Retina (tissue), 1 donor: Measurements from ENCODE around the gene PTCD3.

Experiments used
- DNase-seq: peaks from one replicate; pipeline ENCODE4 v3.0.0-alpha.2; 2016

Gene PTCD3

DNA sequence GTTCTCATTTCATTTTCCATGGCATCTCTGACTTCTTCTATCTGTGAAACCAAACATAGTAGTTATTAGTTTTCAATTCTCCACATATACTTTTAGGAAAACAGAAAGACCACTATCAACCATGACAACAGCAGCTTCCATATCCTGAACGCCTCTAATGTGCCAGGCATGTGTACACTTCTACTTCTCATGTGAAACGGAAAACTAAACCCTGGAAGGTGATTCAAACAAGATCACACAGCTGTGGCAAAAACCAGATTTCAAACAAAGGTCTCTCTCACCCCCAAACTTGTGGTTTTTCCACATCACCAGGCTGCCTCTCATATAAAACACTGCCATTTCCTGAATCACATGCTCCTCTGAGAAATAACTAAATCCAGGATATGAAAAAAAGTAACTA is 41.8 kb downstream of the PTCD3 start:
- no peak for DNase-seq

DNA sequence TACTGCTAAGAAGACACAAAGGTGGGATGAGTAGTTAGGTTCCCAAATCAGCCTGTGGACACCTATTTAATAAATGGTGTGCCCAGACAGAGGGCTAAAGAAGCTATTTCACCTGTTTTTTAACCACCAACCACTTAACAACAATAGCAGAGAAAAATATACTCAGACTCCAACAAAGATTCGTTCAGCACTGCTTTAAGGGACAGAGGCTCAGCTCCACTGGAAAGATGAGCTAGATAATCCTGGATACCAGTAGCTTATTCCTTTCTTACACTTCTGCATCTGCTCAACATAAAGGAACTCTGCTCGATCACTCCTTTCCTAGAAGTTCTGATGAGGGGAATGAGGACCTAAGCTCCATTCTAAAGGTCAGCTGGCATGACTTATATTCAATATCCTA is 44.5 kb downstream of the PTCD3 start:
- no peak for DNase-seq

DNA sequence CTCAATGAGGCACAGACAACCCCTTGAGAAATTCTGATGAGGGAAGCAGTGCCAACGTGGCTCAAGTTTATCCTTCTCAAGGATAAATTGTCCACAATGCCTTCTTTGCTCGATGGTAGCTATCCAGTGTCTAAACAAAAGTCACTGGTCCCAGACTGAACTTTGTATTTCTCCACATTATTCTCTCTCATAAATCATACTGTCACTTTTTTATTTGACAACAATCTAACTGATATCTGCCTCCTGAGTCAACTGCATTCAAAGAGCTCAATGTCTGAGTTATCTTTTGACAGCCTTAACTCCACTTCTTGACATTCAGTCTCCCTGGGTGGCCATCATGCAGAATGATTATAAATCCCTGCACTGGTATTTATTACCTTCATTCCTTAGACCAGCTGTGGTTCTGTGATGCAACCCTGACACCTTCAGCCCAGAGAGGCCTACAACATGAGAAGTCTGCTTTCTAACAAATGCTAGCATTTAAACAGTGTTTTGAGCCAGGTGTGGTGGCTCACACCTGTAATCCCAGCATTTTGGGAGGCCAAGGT is 51.0 kb downstream of the PTCD3 start:
- no peak for DNase-seq

DNA sequence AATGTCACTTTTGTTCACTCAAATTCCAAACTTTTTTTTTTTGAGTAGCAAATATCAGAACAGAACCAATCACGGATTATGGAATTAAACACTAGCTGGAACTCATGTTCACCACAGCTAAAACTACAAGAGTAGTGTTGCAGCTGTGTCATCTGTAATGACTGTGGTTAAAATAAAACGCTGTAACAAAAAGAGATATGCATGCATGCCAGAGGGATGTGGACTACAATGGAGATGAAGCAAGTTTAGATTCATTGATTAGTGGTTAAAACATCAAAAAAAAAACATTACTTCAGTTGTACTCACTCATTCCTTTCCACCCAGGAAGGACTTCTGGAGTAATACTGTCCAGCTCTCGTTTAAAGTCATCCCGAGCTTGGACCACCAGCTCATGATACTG is 52.3 kb downstream of the PTCD3 start:
- DNase-seq, result no peak

DNA sequence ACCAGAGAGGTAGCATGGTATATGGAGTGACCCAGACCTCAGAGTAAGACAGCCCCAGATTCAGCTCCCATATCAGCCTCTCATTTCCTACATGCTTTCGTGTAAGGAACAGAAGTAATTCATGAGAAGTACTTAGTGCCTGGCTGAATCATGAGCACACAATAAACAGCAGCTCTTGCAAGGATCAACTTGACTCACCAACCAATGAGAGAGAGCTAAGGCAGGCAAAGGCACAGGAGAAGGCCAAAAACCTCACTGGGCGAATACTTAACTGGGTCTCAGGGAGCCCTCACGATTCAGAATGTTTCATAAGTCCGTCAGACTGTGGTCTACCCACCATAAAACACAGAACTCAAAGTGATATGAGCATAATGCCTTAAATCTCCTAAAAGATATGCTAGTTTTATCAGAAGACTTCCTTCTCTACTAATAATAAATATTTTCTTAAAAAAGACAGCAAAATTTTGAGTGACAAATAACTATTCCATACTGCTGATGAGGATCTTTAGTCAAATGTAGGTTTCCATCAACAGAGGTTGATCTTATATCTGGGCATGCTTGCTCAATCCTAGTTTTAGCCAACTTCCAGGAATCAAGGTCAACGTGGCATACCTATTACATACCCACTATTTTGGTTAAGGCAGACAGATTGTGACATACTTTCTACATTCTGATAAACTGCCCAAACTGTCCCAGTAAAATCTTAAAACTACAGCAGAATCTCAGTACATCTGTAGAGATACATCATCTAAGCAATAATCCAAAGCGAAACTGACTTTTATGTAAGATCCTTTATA is 54.3 kb downstream of the PTCD3 start:
- DNase-seq, result no peak

DNA sequence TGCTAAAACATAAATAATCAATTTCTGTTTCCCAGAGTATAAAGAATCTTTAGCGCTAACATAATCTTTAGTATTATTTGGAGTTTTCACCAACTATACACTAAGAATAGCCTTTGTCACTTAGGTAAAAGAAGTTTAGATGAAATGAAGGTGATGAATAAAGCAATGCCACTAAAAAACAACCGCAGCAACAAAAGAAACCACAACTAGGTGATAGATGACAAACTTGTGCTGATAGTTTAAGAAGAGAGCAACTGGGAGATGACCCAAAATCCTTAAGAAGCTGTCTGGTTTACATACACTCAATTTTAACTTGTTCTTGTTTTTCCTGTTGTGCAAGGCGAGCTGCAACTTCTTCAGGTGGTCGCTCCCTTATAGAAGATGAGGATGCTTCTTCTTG is 64.4 kb downstream of the PTCD3 start:
- no peak for DNase-seq

DNA sequence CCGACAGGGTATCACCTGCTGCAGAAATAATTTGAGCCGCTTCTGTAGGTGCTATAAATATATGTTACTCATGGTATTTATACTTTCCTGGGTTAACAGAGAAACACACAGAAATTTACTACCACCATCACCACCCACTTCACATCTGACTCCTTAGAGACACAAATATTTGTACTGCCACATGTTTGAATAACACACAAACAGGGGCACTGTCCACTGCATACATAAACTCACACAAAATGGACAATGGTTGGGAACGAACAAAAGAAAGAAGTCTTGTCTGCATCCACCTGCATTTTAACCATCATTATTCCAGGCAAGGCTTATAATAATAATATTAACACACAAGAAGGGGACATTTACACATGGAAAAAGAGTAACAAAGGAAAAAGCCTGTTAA is 65.3 kb downstream of the PTCD3 start:
- DNase-seq, result no peak

DNA sequence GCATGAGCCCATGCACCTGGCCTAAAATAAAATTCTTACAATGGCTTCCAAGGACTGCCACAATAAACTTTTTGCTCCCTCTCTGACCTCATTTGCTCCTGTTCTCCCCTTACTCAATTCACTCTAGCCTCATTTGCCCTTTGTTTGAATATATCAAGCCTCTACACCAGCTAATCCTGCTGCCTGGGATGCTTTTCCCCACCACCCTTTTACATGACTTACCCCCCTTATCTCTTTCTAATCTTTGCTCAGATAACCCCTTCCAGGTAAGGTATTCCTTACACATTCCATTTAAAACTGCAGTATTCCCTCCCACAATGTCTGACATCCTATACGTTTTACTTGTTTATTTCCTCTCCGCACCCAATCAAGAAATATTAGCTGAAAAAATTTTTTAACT is 66.6 kb downstream of the PTCD3 start:
- no peak for DNase-seq

DNA sequence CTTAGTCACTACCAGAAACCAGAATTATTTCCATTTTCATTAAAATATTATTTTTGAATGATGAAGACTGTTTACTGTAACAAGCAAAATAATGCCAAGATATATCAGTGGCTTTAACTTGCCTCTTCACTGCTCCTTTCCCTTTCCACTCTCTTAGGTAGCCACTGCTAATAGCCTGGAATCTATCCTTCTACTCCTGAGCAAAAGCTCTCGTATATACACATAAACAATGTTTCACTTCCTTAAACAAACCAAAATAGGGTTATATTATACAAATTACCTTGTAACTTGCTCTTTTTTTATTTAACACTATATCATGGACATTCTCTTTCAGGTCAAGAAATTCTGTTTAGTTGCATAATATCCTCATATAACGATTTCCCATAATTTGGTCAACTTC is 68.4 kb downstream of the PTCD3 start:
- DNase-seq, result no peak

DNA sequence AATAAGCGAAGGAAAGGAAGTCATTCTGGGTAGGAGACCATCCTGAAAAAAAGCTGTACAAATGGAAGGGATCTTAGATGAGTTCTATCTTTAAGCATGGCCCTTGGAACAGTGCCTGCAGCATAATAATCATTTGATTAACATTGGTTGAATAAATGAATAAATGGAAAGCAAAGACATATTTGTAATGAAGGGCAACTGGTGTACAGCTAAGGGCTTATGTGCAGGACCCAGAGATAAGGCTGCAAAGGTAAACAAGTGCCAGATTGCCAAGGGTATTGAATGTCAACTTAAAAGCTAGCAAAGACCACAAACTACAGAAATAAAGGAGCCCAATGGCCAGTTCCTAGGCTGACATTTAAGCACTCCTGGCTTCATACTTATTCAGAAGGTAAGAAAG is 69.8 kb downstream of the PTCD3 start:
- no peak for DNase-seq

DNA sequence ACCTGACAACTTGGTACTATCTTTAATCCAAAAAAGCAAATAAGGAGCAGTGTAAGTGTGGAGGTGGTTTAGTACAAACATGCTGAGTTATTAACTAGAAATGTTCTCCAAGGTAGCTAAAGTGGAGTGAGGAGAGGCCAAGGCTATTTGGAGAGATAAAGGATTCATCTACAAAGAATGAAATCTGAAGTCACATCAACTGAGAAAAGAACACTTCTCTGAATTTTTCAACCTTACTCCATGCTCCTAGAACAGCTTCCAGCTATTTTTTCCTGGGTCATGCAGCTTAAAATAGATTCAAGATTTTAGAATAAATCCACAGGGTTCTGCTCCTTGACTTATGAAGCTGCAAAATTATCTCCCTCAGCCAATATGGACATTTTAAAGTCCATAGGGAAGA is 70.6 kb downstream of the PTCD3 start:
- DNase-seq, result no peak

DNA sequence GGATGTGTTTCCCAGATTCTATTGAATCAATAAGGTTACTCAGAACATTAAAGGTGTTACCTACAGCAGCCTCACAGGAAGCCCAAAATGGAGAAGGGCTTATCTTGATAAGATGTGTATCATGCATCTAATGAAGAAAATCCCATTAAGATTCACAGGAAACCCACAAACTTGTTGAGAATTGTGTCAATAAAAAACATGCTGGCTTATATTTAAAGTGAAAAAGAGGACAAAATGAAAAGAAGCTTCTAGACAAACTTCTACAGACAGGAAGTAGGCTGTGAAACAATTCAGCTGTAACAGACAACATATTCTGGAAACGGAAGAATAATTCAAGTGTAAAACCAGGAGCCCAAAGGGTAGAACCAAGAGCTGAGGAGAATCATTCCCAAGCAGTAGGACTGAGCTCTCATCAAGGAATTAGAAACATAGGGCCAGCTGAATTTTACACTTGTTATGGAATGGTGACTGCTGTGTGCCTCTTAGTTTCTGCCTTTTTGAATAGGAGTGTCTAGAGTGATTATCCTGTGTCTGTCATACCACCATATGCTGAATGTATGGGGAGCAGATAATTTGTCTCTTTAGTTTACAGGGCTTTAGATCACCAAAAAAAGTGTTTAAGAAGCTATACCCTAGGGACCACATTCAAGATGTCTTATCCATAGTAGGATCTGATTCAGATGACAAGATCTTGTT is 79.6 kb downstream of the PTCD3 start:
- no peak for DNase-seq

DNA sequence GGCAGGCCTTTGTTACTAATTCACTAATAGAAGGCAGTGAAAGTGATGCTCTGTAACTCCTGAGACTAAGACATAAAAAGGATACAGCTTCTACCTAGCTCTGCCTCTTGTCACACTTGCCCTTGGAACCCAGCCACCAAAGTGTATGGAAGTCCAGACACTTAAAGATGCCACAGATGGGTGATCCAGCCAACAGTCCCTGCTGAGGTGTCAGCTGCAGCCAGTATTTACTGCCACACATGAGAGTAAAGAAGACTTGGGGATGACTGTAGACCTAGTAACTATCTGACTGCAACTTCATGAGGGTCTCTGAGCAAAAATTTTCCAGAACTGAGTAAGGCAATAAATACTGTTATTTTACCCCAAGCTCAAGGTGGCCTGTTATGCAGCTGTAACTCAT is 80.4 kb downstream of the PTCD3 start:
- DNase-seq, result no peak

DNA sequence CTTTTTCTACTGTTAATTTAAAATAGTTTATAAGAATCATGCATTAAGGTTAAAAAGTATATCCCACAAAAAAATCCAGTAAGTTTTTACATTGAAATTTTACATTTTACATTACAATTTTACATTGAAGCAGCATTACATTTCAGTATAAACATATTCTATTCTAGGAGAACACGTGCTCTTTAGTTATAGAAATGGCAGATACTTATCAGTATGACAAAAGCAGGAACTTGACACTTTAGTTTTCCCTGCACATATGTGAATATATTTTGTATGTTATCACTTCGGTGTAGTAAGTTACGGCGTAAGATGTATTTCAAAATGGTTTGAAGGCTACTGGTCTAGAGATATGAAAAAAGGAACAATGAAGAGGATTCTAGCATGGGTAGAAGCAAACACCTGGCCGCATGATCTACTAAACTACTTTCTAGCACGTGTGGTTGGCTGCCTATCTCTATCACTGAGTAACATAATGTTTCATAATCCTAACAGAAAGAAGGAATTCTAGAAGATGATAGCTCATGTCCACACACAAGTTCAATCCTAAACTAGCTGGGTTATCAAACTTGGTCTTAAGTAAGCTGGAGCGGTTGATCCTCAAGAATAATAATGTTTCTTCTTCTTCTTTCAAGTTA is 83.9 kb downstream of the PTCD3 start:
- no peak for DNase-seq
